ENCODE data around the gene KLKB1. TPM values are rescaled to one million over a fixed set of nuclear protein-coding genes. Genes with fewer than 3 reads are reported as not detected.

KLKB1 gene
- total RNA-seq, 1 donor from 2014 or later = not detected

GRCh38 chr4:186298031-186298647, 70.8 kb downstream of the KLKB1 start:
- no peaks in the 10 kb centered on the region for H3K9me3 ChIP-seq
- no peaks in the 10 kb centered on the region for H3K36me3 ChIP-seq
- no peaks in the 10 kb centered on the region for H3K4me1 ChIP-seq
- no peaks in the 10 kb centered on the region for H3K27me3 ChIP-seq
- intact Hi-C loops (cut with DNase I) = no loop called here
- H3K4me3 ChIP-seq = no peak overlapping the region
- no peak for DNase-seq (ENCODE audit: low spot score in 2 of 2)
- no peak overlapping the region for H3K27ac ChIP-seq
- no peak for TF ChIP-seq CTCF (IDR thresholded peaks at IDR 0.05)

- intact Hi-C loops (cut with DNase I) = no loop called here
- no peaks in the 10 kb centered on the region for H3K27me3 ChIP-seq
- no peak for TF ChIP-seq CTCF (IDR thresholded peaks at IDR 0.05)
- H3K36me3 ChIP-seq = no peaks in the 10 kb centered on the region
- H3K9me3 ChIP-seq = no peaks in the 10 kb centered on the region
- no peaks in the 10 kb centered on the region for H3K4me1 ChIP-seq
- no peak overlapping the region for H3K27ac ChIP-seq
- no peak for DNase-seq (ENCODE audit: low spot score in 2 of 2)
- H3K4me3 ChIP-seq = no peak overlapping the region
Measured at GRCh38 chr4:186299291-186299690, 72.0 kb downstream of the KLKB1 start.

- DNase-seq (ENCODE audit: low spot score in 2 of 2) = no peak
- intact Hi-C loops (cut with DNase I) = no loop called here
- Histone ChIP-seq H3K27ac (no peak overlapping the region), H3K4me1 (no peaks in the 10 kb centered on the region), H3K36me3 (no peaks in the 10 kb centered on the region), H3K27me3 (no peaks in the 10 kb centered on the region), H3K4me3 (no peak overlapping the region), H3K9me3 (no peaks in the 10 kb centered on the region)
- no peak for TF ChIP-seq CTCF (IDR thresholded peaks at IDR 0.05)
Measured at GRCh38 chr4:186300659-186301390, 73.5 kb downstream of the KLKB1 start.

DNA sequence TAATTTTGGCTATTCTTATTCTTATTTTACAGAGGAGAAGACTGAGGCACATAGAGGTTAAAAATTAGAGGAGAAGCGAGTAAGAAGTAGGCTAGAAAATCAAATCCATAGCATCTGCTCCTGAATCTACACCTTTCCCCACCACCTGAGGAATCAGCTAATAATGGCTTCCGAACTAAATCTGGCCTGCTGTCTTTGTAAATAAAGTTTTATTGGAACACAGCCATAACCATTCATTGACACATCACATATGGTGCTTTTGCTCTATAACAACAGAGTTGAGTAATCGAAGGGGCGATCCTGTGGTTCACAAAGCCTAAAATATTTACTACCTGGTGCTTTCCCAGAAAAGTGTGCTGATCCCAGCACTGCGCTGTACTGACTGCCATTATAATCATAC, 76.9 kb downstream of the KLKB1 start:
- H3K27me3 ChIP-seq = no peaks in the 10 kb centered on the region
- no peak overlapping the region for H3K4me3 ChIP-seq
- H3K9me3 ChIP-seq = no peaks in the 10 kb centered on the region
- intact Hi-C loops (cut with DNase I) = no loop called here
- no peak overlapping the region for H3K27ac ChIP-seq
- DNase-seq (ENCODE audit: low spot score in 2 of 2) = no peak
- H3K4me1 ChIP-seq = no peaks in the 10 kb centered on the region
- no peaks in the 10 kb centered on the region for H3K36me3 ChIP-seq
- no peak for TF ChIP-seq CTCF (IDR thresholded peaks at IDR 0.05)

- no peaks in the 10 kb centered on the region for H3K9me3 ChIP-seq
- H3K4me1 ChIP-seq = no peaks in the 10 kb centered on the region
- intact Hi-C loops (cut with DNase I) = no loop called here
- no peak overlapping the region for H3K27ac ChIP-seq
- no peak for DNase-seq (ENCODE audit: low spot score in 2 of 2)
- no peak overlapping the region for H3K4me3 ChIP-seq
- TF ChIP-seq CTCF (IDR thresholded peaks at IDR 0.05) = no peak
- no peaks in the 10 kb centered on the region for H3K27me3 ChIP-seq
- H3K36me3 ChIP-seq = no peaks in the 10 kb centered on the region
Measured at GRCh38 chr4:186304866-186305505, 77.7 kb downstream of the KLKB1 start.

All from ascending aorta (tissue), 2 donors.